Endothelial cell of umbilical vein (primary cell): Measurements from ENCODE around the gene C10orf71.

Experiments used
- EZH2 ChIP-seq: IDR thresholded peaks from 2 replicates; pipeline ENCODE4 v1.6.1; 2012; ENCODE audit warnings: borderline replicate concordance, low read depth, mild to moderate bottlenecking, moderate library complexity, low read length, inconsistent platforms; ENCODE audit not compliant: severe bottlenecking
- GATA2 ChIP-seq: IDR thresholded peaks from 2 replicates; pipeline ENCODE4 v1.7.0; 2011; ENCODE audit warnings: low read depth, mild to moderate bottlenecking, moderate library complexity, mixed read lengths, low read length; ENCODE audit not compliant: insufficient read length, insufficient read depth
- JUN ChIP-seq: IDR thresholded peaks from 2 replicates; pipeline ENCODE4 v1.6.1; 2011; ENCODE audit warnings: borderline replicate concordance, low read depth; ENCODE audit not compliant: insufficient read length, insufficient read depth
- MYC ChIP-seq: IDR thresholded peaks from one replicate; pipeline ENCODE4 v1.6.1; 2011; ENCODE audit warnings: mild to moderate bottlenecking, low read depth, low read length
- POLR2A ChIP-seq: IDR thresholded peaks from 2 replicates; pipeline ENCODE4 v1.6.1; 2012; ENCODE audit warnings: low read depth, mild to moderate bottlenecking, control low read depth, low read length
- TF ChIP-seq, protein P1 (sequence below), 2 donors: IDR thresholded peaks; 1 replicate in 1 of 2; 2 replicates in 1 of 2; pipeline ENCODE4 v1.5.1; 2011; ENCODE audit warnings: low read length in 2 of 2, mild to moderate bottlenecking in 2 of 2, moderate library complexity in 2 of 2, control low read depth in 1 of 2, inconsistent platforms in 1 of 2, low read depth in 1 of 2; ENCODE audit not compliant: insufficient read depth in 1 of 2; ENCODE audit errors: extremely low read depth in 1 of 2
- TF ChIP-seq, protein P2 (sequence below): IDR thresholded peaks from 2 replicates; pipeline ENCODE4 v1.6.1; 2011; ENCODE audit not compliant: insufficient read depth, insufficient read length

DNA sequence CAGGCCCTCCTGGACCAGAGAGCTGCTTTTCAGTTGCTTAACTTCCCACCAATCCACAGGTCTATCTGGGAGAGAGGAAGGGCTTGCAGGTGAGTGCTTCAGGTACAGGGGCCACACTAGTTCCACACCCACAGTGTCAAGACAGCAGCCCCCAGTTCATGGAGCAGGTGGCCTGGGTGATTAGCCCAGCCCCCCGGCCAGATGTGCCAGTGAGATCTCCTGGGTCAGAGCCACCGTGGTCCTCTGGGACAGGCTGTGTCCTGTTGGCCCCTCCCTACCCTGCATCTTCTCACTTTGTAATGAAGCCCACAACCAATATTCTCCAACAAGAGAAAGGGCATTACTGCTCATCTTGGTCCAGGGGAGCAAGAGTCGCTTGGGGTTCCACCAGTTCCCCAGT, 66.3 kb downstream of the C10orf71 start:
- TF ChIP-seq MYC = no peak
- TF ChIP-seq, protein P1, sequence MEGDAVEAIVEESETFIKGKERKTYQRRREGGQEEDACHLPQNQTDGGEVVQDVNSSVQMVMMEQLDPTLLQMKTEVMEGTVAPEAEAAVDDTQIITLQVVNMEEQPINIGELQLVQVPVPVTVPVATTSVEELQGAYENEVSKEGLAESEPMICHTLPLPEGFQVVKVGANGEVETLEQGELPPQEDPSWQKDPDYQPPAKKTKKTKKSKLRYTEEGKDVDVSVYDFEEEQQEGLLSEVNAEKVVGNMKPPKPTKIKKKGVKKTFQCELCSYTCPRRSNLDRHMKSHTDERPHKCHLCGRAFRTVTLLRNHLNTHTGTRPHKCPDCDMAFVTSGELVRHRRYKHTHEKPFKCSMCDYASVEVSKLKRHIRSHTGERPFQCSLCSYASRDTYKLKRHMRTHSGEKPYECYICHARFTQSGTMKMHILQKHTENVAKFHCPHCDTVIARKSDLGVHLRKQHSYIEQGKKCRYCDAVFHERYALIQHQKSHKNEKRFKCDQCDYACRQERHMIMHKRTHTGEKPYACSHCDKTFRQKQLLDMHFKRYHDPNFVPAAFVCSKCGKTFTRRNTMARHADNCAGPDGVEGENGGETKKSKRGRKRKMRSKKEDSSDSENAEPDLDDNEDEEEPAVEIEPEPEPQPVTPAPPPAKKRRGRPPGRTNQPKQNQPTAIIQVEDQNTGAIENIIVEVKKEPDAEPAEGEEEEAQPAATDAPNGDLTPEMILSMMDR (IDR thresholded peaks at IDR 0.05; ENCODE audit: extremely low read depth in 1 of 2, insufficient read depth in 1 of 2, low read depth in 1 of 2, low read length in 2 of 2) = no peak
- no peak for TF ChIP-seq POLR2A
- no peak for TF ChIP-seq GATA2
- TF ChIP-seq, protein P2, sequence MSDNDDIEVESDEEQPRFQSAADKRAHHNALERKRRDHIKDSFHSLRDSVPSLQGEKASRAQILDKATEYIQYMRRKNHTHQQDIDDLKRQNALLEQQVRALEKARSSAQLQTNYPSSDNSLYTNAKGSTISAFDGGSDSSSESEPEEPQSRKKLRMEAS = no peak
- no peak for TF ChIP-seq EZH2
- no peak for TF ChIP-seq JUN
